ENCODE measurements around the gene SCRT2.

The SCRT2 gene

GRCh38 chr20:637559-637958, 38.0 kb downstream of the SCRT2 start:
- no peaks in the 10 kb centered on the region for H3K9me3 ChIP-seq
- H3K4me2 ChIP-seq = no peak overlapping the region
- no peak overlapping the region for H3K9ac ChIP-seq
- peaks cover 3% of the 10 kb centered on the region; the same call in 1 of the 2 replicates for H3K27me3 ChIP-seq
- no peaks in the 10 kb centered on the region for H3K4me1 ChIP-seq
- no peak for TF ChIP-seq Cebpa-rat (IDR thresholded peaks at IDR 0.05)
- no peaks in the 10 kb centered on the region for H4K20me1 ChIP-seq
- no peak overlapping the region for H3K4me3 ChIP-seq
- no peaks in the 10 kb centered on the region for H3K36me3 ChIP-seq
- H3K27ac ChIP-seq = no peak overlapping the region

- TF ChIP-seq Cebpa-rat (IDR thresholded peaks at IDR 0.05) = no peak
- Histone ChIP-seq H3K4me1 (no peaks in the 10 kb centered on the region), H3K27me3 (no peaks in the 10 kb centered on the region), H3K4me2 (no peak overlapping the region), H3K9me3 (no peaks in the 10 kb centered on the region), H3K36me3 (no peaks in the 10 kb centered on the region), H3K4me3 (no peak overlapping the region), H4K20me1 (no peaks in the 10 kb centered on the region), H3K27ac (no peak overlapping the region), H3K9ac (no peak overlapping the region)
Measured at GRCh38 chr20:635893-636338, 39.7 kb downstream of the SCRT2 start.

- TF ChIP-seq Cebpa-rat (IDR thresholded peaks at IDR 0.05) = no peak
- H3K27me3 ChIP-seq = no peaks in the 10 kb centered on the region
- H3K36me3 ChIP-seq = no peaks in the 10 kb centered on the region
- H3K4me3 ChIP-seq = no peak overlapping the region
- H3K9me3 ChIP-seq = no peaks in the 10 kb centered on the region
- no peaks in the 10 kb centered on the region for H4K20me1 ChIP-seq
- H3K4me1 ChIP-seq = no peaks in the 10 kb centered on the region
- no peak overlapping the region for H3K9ac ChIP-seq
- H3K27ac ChIP-seq = no peak overlapping the region
- no peak overlapping the region for H3K4me2 ChIP-seq
Measured at GRCh38 chr20:635028-635892, 40.3 kb downstream of the SCRT2 start.

- Histone ChIP-seq H3K4me3 (no peak overlapping the region), H3K36me3 (no peaks in the 10 kb centered on the region), H3K4me1 (no peaks in the 10 kb centered on the region), H3K27ac (no peak overlapping the region), H4K20me1 (no peaks in the 10 kb centered on the region), H3K4me2 (no peak overlapping the region), H3K27me3 (no peaks in the 10 kb centered on the region), H3K9me3 (no peaks in the 10 kb centered on the region), H3K9ac (no peak overlapping the region)
- no peak for TF ChIP-seq Cebpa-rat (IDR thresholded peaks at IDR 0.05)
Measured at GRCh38 chr20:634148-634925, 41.3 kb downstream of the SCRT2 start.

GRCh38 chr20:631101-631500, 44.5 kb downstream of the SCRT2 start:
- Histone ChIP-seq H3K9me3 (no peaks in the 10 kb centered on the region), H3K4me1 (no peaks in the 10 kb centered on the region), H3K4me3 (no peak overlapping the region), H3K27ac (no peak overlapping the region), H3K27me3 (no peaks in the 10 kb centered on the region), H4K20me1 (no peaks in the 10 kb centered on the region), H3K36me3 (no peaks in the 10 kb centered on the region), H3K4me2 (no peak overlapping the region), H3K9ac (no peak overlapping the region)
- TF ChIP-seq Cebpa-rat (IDR thresholded peaks at IDR 0.05) = no peak

- H4K20me1 ChIP-seq = no peaks in the 10 kb centered on the region
- no peaks in the 10 kb centered on the region for H3K36me3 ChIP-seq
- H3K9me3 ChIP-seq = no peaks in the 10 kb centered on the region
- no peak for TF ChIP-seq Cebpa-rat (IDR thresholded peaks at IDR 0.05)
- H3K4me2 ChIP-seq = no peak overlapping the region
- no peak overlapping the region for H3K4me3 ChIP-seq
- H3K27ac ChIP-seq = no peak overlapping the region
- H3K27me3 ChIP-seq = no peaks in the 10 kb centered on the region
- H3K9ac ChIP-seq = no peak overlapping the region
- no peaks in the 10 kb centered on the region for H3K4me1 ChIP-seq
Measured at GRCh38 chr20:626579-626978, 49.0 kb downstream of the SCRT2 start.

GRCh38 chr20:625360-625932, 50.2 kb downstream of the SCRT2 start:
- H3K27ac ChIP-seq = no peak overlapping the region
- no peaks in the 10 kb centered on the region for H4K20me1 ChIP-seq
- H3K9ac ChIP-seq = no peak overlapping the region
- H3K4me2 ChIP-seq = no peak overlapping the region
- no peaks in the 10 kb centered on the region for H3K9me3 ChIP-seq
- H3K4me1 ChIP-seq = no peaks in the 10 kb centered on the region; the same call in 1 of the 2 replicates
- no peaks in the 10 kb centered on the region for H3K36me3 ChIP-seq
- H3K4me3 ChIP-seq = no peak overlapping the region
- H3K27me3 ChIP-seq = no peaks in the 10 kb centered on the region
- TF ChIP-seq Cebpa-rat (IDR thresholded peaks at IDR 0.05) = no peak

- no peaks in the 10 kb centered on the region for H3K36me3 ChIP-seq
- H3K4me1 ChIP-seq = no peaks in the 10 kb centered on the region; the same call in 1 of the 2 replicates
- no peaks in the 10 kb centered on the region for H3K9me3 ChIP-seq
- TF ChIP-seq Cebpa-rat (IDR thresholded peaks at IDR 0.05) = no peak
- H3K9ac ChIP-seq = no peak overlapping the region
- H4K20me1 ChIP-seq = no peaks in the 10 kb centered on the region
- no peak overlapping the region for H3K4me2 ChIP-seq
- no peak overlapping the region for H3K27ac ChIP-seq
- no peak overlapping the region for H3K4me3 ChIP-seq
- H3K27me3 ChIP-seq = no peaks in the 10 kb centered on the region
Measured at GRCh38 chr20:623704-624103, 51.9 kb downstream of the SCRT2 start.

GRCh38 chr20:623021-623420, 52.6 kb downstream of the SCRT2 start:
- Histone ChIP-seq H3K27me3 (no peaks in the 10 kb centered on the region), H4K20me1 (no peaks in the 10 kb centered on the region), H3K27ac (no peak overlapping the region), H3K4me1 (no peaks in the 10 kb centered on the region; the same call in 1 of the 2 replicates), H3K36me3 (no peaks in the 10 kb centered on the region), H3K4me2 (no peak overlapping the region), H3K9ac (no peak overlapping the region), H3K9me3 (peaks cover 5% of the 10 kb centered on the region), H3K4me3 (no peak overlapping the region)
- no peak for TF ChIP-seq Cebpa-rat (IDR thresholded peaks at IDR 0.05)

- Histone ChIP-seq H3K4me3 (no peak overlapping the region), H3K36me3 (no peaks in the 10 kb centered on the region), H3K9me3 (peaks cover 12% of the 10 kb centered on the region), H4K20me1 (no peaks in the 10 kb centered on the region), H3K27ac (no peak overlapping the region), H3K4me1 (no peaks in the 10 kb centered on the region; the same call in 1 of the 2 replicates), H3K9ac (no peak overlapping the region), H3K27me3 (no peaks in the 10 kb centered on the region), H3K4me2 (no peak overlapping the region)
- no peak for TF ChIP-seq Cebpa-rat (IDR thresholded peaks at IDR 0.05)
Measured at GRCh38 chr20:622161-622560, 53.4 kb downstream of the SCRT2 start.

Data from BLaER1 (cell line).